Coronary artery (tissue), 2 donors: Measurements from ENCODE around the gene VWA8.
"Not testable (repeated sequence)": the region's sequence is repeated elsewhere in the genome, so short reads cannot be mapped to it uniquely, and the experiment has no call there.

Experiments used
- DNase-seq: peaks from one replicate; pipeline ENCODE4 v3.0.0-alpha.2; 2017; ENCODE audit warnings: low spot score
- H3K27ac ChIP-seq, 2 donors: fragments of 200-600 bp; sonication (generic); one replicate each; pipeline ENCODE4 v1.5.1; 2016 to 2019
- H3K4me3 ChIP-seq: fragments of 200-600 bp; sonication (generic); 2 replicates; pipeline ENCODE4 v1.5.1; 2016; ENCODE audit warnings: mild to moderate bottlenecking, moderate library complexity
- TF ChIP-seq, protein P1 (sequence below): fragments of 200-600 bp; sonication (generic); IDR thresholded peaks from one replicate; pipeline ENCODE4 v1.5.1; 2019; ENCODE audit warnings: antibody characterized with exemption

Gene VWA8

GRCh38 chr13:41931337-41931736 lies 29.6 kb downstream of the VWA8 start:
- Histone ChIP-seq H3K27ac (no peak overlapping the region), H3K4me3 (no peak overlapping the region)
- TF ChIP-seq, protein P1, sequence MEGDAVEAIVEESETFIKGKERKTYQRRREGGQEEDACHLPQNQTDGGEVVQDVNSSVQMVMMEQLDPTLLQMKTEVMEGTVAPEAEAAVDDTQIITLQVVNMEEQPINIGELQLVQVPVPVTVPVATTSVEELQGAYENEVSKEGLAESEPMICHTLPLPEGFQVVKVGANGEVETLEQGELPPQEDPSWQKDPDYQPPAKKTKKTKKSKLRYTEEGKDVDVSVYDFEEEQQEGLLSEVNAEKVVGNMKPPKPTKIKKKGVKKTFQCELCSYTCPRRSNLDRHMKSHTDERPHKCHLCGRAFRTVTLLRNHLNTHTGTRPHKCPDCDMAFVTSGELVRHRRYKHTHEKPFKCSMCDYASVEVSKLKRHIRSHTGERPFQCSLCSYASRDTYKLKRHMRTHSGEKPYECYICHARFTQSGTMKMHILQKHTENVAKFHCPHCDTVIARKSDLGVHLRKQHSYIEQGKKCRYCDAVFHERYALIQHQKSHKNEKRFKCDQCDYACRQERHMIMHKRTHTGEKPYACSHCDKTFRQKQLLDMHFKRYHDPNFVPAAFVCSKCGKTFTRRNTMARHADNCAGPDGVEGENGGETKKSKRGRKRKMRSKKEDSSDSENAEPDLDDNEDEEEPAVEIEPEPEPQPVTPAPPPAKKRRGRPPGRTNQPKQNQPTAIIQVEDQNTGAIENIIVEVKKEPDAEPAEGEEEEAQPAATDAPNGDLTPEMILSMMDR, result no peak
- no peak for DNase-seq

- H3K27ac ChIP-seq, result no peak overlapping the region
- DNase-seq, result no peak
- TF ChIP-seq, protein P1, result no peak
- H3K4me3 ChIP-seq, result no peak overlapping the region
These were observed 30.8 kb downstream of the VWA8 start for GRCh38 chr13:41930154-41930553.

DNA sequence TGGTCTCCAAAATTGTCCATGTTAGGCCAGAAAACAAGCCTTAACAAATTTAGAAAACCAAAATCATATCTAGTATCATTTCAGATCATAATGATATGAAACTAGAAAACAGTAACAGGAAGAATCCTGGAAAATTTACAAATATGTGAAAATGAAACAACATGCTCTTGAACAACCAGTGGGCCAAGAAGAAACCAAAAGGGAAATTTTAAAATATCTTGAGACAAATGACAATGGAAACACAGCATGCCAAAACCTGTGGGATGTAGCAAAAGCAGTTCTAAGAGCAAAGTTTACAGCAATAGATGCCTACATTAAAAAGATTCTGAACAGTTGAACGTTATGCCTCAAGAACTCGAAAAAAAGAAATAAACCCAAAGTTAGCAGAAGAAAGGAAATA lies 32.6 kb downstream of the VWA8 start:
- no peak overlapping the region for H3K27ac ChIP-seq

GRCh38 chr13:41925014-41925413 lies 35.9 kb downstream of the VWA8 start:
- DNase-seq, result no peak
- no peak overlapping the region for H3K27ac ChIP-seq
- no peak overlapping the region for H3K4me3 ChIP-seq
- TF ChIP-seq, protein P1, result no peak

More for the DNA sequence above, 32.6 kb downstream of the VWA8 start:
- TF ChIP-seq, protein P1, result no peak
- H3K4me3 ChIP-seq, result no peak overlapping the region
- no peak for DNase-seq

- DNase-seq, H3K4me3 ChIP-seq, H3K27ac ChIP-seq: not testable (repeated sequence)
These were observed 38.0 kb downstream of the VWA8 start for GRCh38 chr13:41922894-41923293.

- Histone ChIP-seq H3K4me3 (no peak overlapping the region), H3K27ac (no peak overlapping the region)
- TF ChIP-seq, protein P1, result no peak
- DNase-seq, result no peak
These were observed 41.0 kb downstream of the VWA8 start for GRCh38 chr13:41919741-41920487.

DNA sequence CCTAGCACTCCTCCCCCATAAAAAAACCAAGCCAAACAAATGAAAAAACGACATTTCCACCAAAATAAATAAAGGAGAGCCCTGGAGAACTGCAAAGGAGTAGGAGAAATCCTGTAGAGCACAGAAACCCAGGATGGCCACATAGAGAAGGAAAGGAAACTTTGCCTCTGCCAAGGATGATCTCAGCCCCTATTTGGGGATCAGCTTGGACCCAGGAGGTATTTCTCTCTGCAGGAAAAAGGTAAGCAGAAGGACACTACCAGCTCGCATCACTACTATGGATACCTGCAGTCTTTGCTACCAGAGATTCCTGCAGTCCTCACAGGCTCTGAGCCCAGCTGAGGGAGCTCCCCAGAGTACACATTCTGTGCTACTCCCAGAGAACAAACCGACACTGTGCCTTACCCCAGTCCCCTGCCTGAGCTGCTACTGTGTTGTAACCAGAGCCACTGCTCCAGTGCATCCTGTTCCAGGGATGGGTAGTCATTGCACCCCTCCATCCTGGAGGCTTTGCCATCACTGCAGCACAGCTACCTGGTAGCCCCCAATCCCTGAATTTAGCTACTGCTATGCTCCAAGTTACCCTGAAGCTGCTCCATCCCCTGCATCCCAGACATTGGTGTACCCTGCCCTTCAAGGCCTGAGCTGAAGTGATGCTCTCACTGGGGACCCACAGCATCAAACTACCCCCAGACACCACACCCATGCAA lies 41.7 kb downstream of the VWA8 start:
- no peak for DNase-seq
- H3K4me3 ChIP-seq, result no peak overlapping the region
- H3K27ac ChIP-seq, result no peak overlapping the region
- TF ChIP-seq, protein P1, result no peak
